Esophagus (tissue), 2 donors: ENCODE results near the gene ECHDC3. TPM values are rescaled to one million over a fixed set of nuclear protein-coding genes. Genes with fewer than 3 reads are reported as not detected.
A peak's percentile ranks its signal among the peaks of the same experiment; 100 is the strongest.

Experiments used
- H3K27ac ChIP-seq, 2 donors: one replicate each; pipeline ENCODE4 v1.5.1; 2013; ENCODE audit warnings: low read depth in 2 of 2, mild to moderate bottlenecking in 2 of 2, inconsistent platforms in 1 of 2, low read length in 1 of 2, moderate library complexity in 1 of 2
- H3K27me3 ChIP-seq, 2 donors: one replicate each; pipeline ENCODE4 v1.6.1; 2013; ENCODE audit warnings: low read length in 2 of 2, control low read depth in 1 of 2, mild to moderate bottlenecking in 1 of 2; ENCODE audit not compliant: insufficient read depth in 2 of 2, control insufficient read depth in 1 of 2
- H3K36me3 ChIP-seq, 2 donors: one replicate each; pipeline ENCODE4 v1.6.1; 2013; ENCODE audit warnings: low read length in 1 of 2; ENCODE audit not compliant: control insufficient read depth in 2 of 2, insufficient read depth in 2 of 2
- H3K4me1 ChIP-seq, 2 donors: one replicate each; pipeline ENCODE4 v1.6.1; 2013; ENCODE audit warnings: low read length in 1 of 2; ENCODE audit not compliant: control insufficient read depth in 2 of 2, insufficient read depth in 2 of 2
- H3K4me3 ChIP-seq, 2 donors: one replicate each; pipeline ENCODE4 v1.5.1; 2013; ENCODE audit warnings: low read length in 2 of 2, mild to moderate bottlenecking in 2 of 2, low read depth in 1 of 2, moderate library complexity in 1 of 2
- H3K9me3 ChIP-seq, 2 donors: one replicate each; pipeline ENCODE4 v1.6.1; 2013; ENCODE audit warnings: mild to moderate bottlenecking in 2 of 2, low read depth in 1 of 2, low read length in 1 of 2, moderate library complexity in 1 of 2; ENCODE audit not compliant: control insufficient read depth in 2 of 2, insufficient read depth in 1 of 2
- WGBS, 2 donors: extraction: QIAGEN DNeasy Blood & Tissue Kit; methylation state at CpG; one replicate each; pipeline ENCODE4 v1.1.7; 2013; 5-methylcytosine and 5-hydroxymethylcytosine counted together
- polyA plus RNA-seq, 2 donors: library from polyadenylated mRNA; stranded (reverse); fragments of 200-250 nt; gene quantifications; one replicate each; pipeline ENCODE4 v1.2.3, GENCODE V29; 2013
- donor health status: healthy with polysubstance abuse.
- donor health status: Bipolar disorder and iron deficiency.

The ECHDC3 gene
- polyA plus RNA-seq, 2 donors, result 23.7 to 36.5 TPM

GRCh38 chr10:11714750-11715365, 27.3 kb upstream of the ECHDC3 start:
- 86 to 89% methylated on average over 9 of the region's 9 CpGs for WGBS, 2 donors
- Histone ChIP-seq H3K27me3 (no peaks in the 10 kb centered on the region), H3K4me1 (peaks cover 5 to 12% of the 10 kb centered on the region in 2 donors), H3K4me3 (no peak overlapping the region), H3K27ac (no peak overlapping the region), H3K36me3 (no peaks in the 10 kb centered on the region), H3K9me3 (peaks cover 0 to 2% of the 10 kb centered on the region in 2 donors)

GRCh38 chr10:11715815-11716494, 26.2 kb upstream of the ECHDC3 start:
- Histone ChIP-seq H3K9me3 (peaks cover 0 to 2% of the 10 kb centered on the region in 2 donors), H3K27me3 (no peaks in the 10 kb centered on the region), H3K36me3 (no peaks in the 10 kb centered on the region), H3K4me3 (no peak overlapping the region), H3K4me1 (peaks cover 5 to 15% of the 10 kb centered on the region in 2 donors), H3K27ac (peak overlapping the region; percentile 88 to 91)
- WGBS, 2 donors, result 44 to 46% methylated on average over 13 of the region's 13 CpGs

GRCh38 chr10:11716686-11717085, 25.5 kb upstream of the ECHDC3 start:
- H3K27ac ChIP-seq, result peak overlapping the region in 1 of 2 donors; percentile 91

GRCh38 chr10:11719496-11720259, 22.5 kb upstream of the ECHDC3 start:
- peaks cover 3 to 14% of the 10 kb centered on the region in 2 donors for H3K4me1 ChIP-seq
- peak overlapping the region in 1 of 2 donors; percentile 86 for H3K27ac ChIP-seq
- H3K9me3 ChIP-seq, result peaks cover 0 to 2% of the 10 kb centered on the region in 2 donors
- no peak overlapping the region for H3K4me3 ChIP-seq
- no peaks in the 10 kb centered on the region for H3K36me3 ChIP-seq
- no peaks in the 10 kb centered on the region for H3K27me3 ChIP-seq
- 58 to 69% methylated on average over 13 of the region's 13 CpGs for WGBS, 2 donors

More at GRCh38 chr10:11716686-11717085, 25.5 kb upstream of the ECHDC3 start:
- no peaks in the 10 kb centered on the region for H3K27me3 ChIP-seq
- H3K4me3 ChIP-seq, result no peak overlapping the region
- H3K36me3 ChIP-seq, result no peaks in the 10 kb centered on the region
- peaks cover 0 to 2% of the 10 kb centered on the region in 2 donors for H3K9me3 ChIP-seq
- WGBS, 2 donors, result 96% methylated on average over 4 of the region's 4 CpGs
- H3K4me1 ChIP-seq, result peaks cover 5 to 15% of the 10 kb centered on the region in 2 donors

- Histone ChIP-seq H3K27me3 (no peaks in the 10 kb centered on the region), H3K4me1 (peaks cover 5 to 9% of the 10 kb centered on the region in 2 donors), H3K9me3 (peaks cover 0 to 2% of the 10 kb centered on the region in 2 donors), H3K27ac (peak overlapping the region in 1 of 2 donors; percentile 86), H3K36me3 (no peaks in the 10 kb centered on the region), H3K4me3 (no peak overlapping the region)
- 91 to 92% methylated on average over 11 of the region's 11 CpGs for WGBS, 2 donors
These were observed 21.9 kb upstream of the ECHDC3 start for GRCh38 chr10:11720260-11720741.

GRCh38 chr10:11721806-11722205, 20.4 kb upstream of the ECHDC3 start:
- Histone ChIP-seq H3K4me1 (peaks cover 2 to 5% of the 10 kb centered on the region in 2 donors), H3K36me3 (no peaks in the 10 kb centered on the region), H3K27me3 (no peaks in the 10 kb centered on the region), H3K27ac (no peak overlapping the region), H3K4me3 (no peak overlapping the region), H3K9me3 (peaks cover 0 to under 1% of the 10 kb centered on the region in 2 donors)
- WGBS, 2 donors, result 89 to 90% methylated on average over 3 of the region's 3 CpGs

- H3K9me3 ChIP-seq, result no peaks in the 10 kb centered on the region
- H3K36me3 ChIP-seq, result no peaks in the 10 kb centered on the region
- no peak overlapping the region for H3K4me3 ChIP-seq
- 83 to 87% methylated on average over 5 of the region's 5 CpGs for WGBS, 2 donors
- H3K27ac ChIP-seq, result no peak overlapping the region
- no peaks in the 10 kb centered on the region for H3K27me3 ChIP-seq
- peaks cover 2 to 5% of the 10 kb centered on the region in 2 donors for H3K4me1 ChIP-seq
These were observed 18.8 kb upstream of the ECHDC3 start for GRCh38 chr10:11723359-11723758.

- Histone ChIP-seq H3K27me3 (no peaks in the 10 kb centered on the region), H3K27ac (no peak overlapping the region), H3K9me3 (no peaks in the 10 kb centered on the region), H3K36me3 (no peaks in the 10 kb centered on the region), H3K4me1 (peaks cover 2% of the 10 kb centered on the region in 2 donors), H3K4me3 (no peak overlapping the region)
- 59 to 63% methylated on average over 20 of the region's 20 CpGs for WGBS, 2 donors
These were observed 17.0 kb upstream of the ECHDC3 start for GRCh38 chr10:11724938-11725776.

GRCh38 chr10:11725912-11726311, 16.3 kb upstream of the ECHDC3 start:
- Histone ChIP-seq H3K9me3 (no peaks in the 10 kb centered on the region), H3K4me1 (peaks cover 0 to 2% of the 10 kb centered on the region in 2 donors), H3K27me3 (no peaks in the 10 kb centered on the region), H3K27ac (no peak overlapping the region), H3K36me3 (no peaks in the 10 kb centered on the region), H3K4me3 (no peak overlapping the region)
- WGBS, 2 donors, result 72 to 87% methylated on average over 10 of the region's 10 CpGs
